RWPE1 (cell line): ENCODE results near the gene PDZD2.

Experiments used
- CTCF ChIA-PET: fragments of 350-600 bp; sonication (Branson Sonifier 250); formaldehyde crosslinking; extraction: SDS; loops from one replicate; lab custom pipeline; 2021; lab: Yijun Ruan, JAX
- POLR2A ChIA-PET: fragments of 400-600 bp; formaldehyde crosslinking; extraction: SDS; loops from one replicate; lab custom pipeline; 2020; ENCODE audit warnings: antibody characterized with exemption; ENCODE audit not compliant: low non-redundant PET; lab: Yijun Ruan, JAX
- DNase-seq: peaks from one replicate; pipeline ENCODE4 v3.0.0; 2012; ENCODE audit warnings: low spot score
- H3K27ac ChIP-seq: fragments of 450-650 bp; 2 replicates; pipeline ENCODE4 v1.5.1; 2017
- TF ChIP-seq, protein P1 (sequence below): fragments of 450-650 bp; conservative IDR thresholded peaks from 2 replicates; pipeline ENCODE4 v1.5.1; 2017; ENCODE audit warnings: low read depth, mild to moderate bottlenecking

PDZD2 gene

DNA sequence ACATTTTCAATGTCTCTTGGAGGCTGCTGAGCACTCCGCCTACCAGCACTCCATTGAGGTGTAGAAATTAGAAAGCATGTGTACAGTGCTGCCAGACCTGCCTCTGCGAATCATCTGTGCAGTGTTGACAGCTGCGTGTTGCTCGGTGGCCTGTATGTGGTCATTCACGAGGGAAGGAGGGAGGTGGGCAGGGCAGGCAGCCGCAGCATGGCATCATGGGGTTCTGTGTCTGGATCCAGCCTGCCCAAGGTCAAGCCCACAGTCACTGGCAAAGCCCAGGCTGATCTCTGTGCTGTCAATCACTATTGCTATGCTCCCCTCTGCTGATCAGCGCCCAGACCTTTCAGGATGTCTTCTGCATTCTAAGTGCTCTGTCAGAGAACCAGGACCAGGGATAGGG is 8.0 kb upstream of the PDZD2 start:
- TF ChIP-seq, protein P1, sequence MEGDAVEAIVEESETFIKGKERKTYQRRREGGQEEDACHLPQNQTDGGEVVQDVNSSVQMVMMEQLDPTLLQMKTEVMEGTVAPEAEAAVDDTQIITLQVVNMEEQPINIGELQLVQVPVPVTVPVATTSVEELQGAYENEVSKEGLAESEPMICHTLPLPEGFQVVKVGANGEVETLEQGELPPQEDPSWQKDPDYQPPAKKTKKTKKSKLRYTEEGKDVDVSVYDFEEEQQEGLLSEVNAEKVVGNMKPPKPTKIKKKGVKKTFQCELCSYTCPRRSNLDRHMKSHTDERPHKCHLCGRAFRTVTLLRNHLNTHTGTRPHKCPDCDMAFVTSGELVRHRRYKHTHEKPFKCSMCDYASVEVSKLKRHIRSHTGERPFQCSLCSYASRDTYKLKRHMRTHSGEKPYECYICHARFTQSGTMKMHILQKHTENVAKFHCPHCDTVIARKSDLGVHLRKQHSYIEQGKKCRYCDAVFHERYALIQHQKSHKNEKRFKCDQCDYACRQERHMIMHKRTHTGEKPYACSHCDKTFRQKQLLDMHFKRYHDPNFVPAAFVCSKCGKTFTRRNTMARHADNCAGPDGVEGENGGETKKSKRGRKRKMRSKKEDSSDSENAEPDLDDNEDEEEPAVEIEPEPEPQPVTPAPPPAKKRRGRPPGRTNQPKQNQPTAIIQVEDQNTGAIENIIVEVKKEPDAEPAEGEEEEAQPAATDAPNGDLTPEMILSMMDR: no peak
- ChIA-PET POLR2A (no interaction called here), CTCF (no interaction called here)
- no peak for DNase-seq
- H3K27ac ChIP-seq: no peak overlapping the region

DNA sequence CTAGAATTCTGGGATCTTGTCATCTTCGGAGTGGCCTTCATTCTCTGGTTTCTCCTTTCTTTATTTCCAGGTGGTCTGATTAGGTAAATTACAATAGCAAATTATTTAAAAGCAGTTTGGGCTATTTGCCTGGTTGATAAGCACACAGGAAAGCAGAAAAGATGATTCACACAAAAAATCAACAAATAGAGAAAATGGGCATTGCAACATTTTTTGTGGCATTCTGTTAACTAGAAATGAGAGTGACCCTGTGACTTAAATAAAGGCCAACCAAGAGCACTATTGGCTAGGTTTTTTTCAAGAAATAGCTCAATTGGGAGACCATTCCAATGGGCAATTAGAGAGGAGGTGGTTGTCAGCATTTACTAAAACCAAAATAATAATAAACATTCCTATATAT is 6.5 kb upstream of the PDZD2 start:
- no peak overlapping the region for H3K27ac ChIP-seq
- ChIA-PET CTCF (no interaction called here), POLR2A (no interaction called here)
- TF ChIP-seq, protein P1: no peak
- no peak for DNase-seq

DNA sequence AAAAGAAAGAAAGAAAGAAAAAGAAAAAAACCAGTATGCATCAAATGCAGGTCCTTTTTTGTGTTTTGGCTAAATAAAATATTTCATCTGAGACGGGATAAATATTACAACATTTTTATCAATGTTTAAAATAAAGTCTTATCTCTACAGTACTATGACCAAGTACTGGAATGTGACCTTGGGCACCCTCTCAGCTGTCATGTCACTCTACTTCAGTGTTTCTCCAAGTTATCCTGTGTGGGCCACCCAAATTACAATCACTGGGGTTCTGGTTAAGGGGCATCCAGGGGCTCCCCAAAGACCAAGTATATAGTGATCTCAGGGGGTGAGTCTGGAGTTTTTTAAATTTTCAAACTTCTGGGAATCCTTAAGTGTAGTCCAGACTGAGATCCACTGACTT is 3.5 kb upstream of the PDZD2 start:
- TF ChIP-seq, protein P1: no peak
- no peak for DNase-seq
- no peak overlapping the region for H3K27ac ChIP-seq
- CTCF ChIA-PET: interaction anchor here (0.6 kb wide), 1 partner anchor 282 kb away, joined by 3 read pairs; no protein-coding TSS in a partner anchor
- POLR2A ChIA-PET: no interaction called here

DNA sequence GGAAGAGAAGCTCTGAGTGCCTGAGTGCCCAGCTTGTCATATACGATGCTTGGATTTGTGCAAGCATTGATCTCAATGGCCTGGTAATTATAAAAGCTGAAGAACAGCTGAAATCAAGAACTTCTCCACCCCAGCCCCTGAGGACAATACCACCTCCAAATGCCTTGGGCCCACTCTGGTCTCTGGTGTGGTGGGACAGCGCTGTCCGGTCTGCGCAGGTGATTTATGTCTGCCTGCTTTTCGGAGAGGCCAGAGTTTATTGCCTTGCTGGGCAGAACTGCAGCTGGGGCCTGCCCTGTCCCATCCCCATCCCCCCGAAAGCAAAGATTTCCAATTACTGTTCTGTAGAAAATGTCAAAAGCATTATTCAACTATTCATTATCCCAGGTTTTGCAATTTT is 1.1 kb upstream of the PDZD2 start:
- ChIA-PET POLR2A (interaction anchor here (0.5 kb wide), 1 partner anchor 152 kb away, joined by 3 read pairs; no protein-coding TSS in a partner anchor), CTCF (interaction anchor here (0.6 to 1.0 kb wide), 4 partner anchors 20 to 131 kb away, joined by 3 to 4 read pairs (median 3); no protein-coding TSS in a partner anchor)
- H3K27ac ChIP-seq: no peak overlapping the region
- no peak for DNase-seq
- TF ChIP-seq, protein P1: no peak

DNA sequence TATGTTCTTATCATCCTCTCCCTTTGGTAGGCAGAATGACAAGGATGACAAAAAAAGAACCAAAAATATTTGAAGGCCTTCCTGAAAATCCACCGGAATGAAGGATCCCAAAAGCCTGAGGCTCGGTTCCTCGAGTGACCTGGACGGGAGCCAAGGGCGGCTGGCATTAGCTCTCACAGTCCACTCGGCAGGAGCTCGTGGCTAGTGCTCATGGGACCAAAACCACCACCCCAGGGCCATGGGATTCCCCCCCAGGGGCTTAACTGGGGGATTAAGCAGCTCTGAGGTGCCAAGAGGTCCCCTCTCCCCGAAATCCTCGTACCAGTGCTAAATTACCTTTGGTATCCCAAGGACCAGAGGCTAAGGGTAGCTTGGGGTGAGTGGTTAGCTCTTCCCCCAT is 586 bp upstream of the PDZD2 start:
- DNase-seq: no peak
- H3K27ac ChIP-seq: no peak overlapping the region
- TF ChIP-seq, protein P1: no peak
- POLR2A ChIA-PET: interaction anchor here (0.5 kb wide), 1 partner anchor 151 kb away, joined by 3 read pairs; no protein-coding TSS in a partner anchor
- CTCF ChIA-PET: interaction anchor here (0.6 to 1.4 kb wide), 6 partner anchors 20 to 171 kb away, joined by 3 to 6 read pairs (median 3); no protein-coding TSS in a partner anchor

DNA sequence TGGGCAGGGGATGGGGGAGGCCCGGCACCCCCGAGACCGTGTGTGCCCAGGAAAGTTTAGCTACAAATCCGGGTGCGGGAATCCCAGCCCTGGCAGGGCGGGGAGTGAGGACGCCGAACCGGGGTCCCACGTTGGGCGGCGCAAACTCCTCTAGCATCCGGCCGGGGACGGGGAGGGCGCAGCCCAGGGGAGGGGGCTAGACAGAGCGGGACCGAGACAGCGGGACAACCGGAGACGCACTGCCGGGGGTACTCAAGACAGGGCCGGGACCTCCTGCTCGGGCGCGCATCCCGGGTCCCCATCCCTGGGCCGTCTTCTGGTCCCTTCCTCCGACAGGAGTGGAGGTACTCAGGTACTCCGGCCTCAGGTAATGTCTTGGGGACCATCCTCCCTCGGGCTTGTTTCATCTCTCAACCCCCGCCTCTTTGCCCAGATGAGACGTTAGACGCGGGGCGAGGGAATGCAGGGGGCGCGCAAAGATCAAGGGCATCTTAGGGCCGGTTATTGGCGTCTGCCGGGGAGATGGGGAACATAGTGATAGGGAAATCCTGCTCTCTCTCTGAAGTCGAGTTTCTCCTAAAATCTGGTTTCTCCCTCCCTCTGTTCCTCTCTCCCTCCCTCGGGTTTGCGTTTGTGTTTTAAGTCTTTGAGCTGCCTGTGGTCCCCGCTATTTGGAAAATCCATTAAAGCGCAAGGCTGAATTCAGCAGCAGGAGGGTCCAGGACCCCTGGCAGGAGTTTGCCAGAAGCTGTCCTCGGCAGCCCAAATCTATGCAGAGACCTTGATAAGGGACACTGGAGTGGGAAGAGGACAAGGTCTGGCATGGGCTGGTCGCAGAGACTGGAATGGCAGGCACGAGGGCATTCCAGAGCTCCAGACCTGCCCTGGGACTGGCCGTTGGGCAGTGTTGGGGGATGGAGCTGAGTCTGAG is 815 bp downstream of the PDZD2 start:
- TF ChIP-seq, protein P1: peak; percentile 20; the same call in 1 of the 2 replicates
- CTCF ChIA-PET: interaction anchor here (0.6 to 1.4 kb wide), 6 partner anchors 10 to 1271 kb away, joined by 3 to 6 read pairs (median 3); no protein-coding TSS in a partner anchor
- DNase-seq: no peak
- H3K27ac ChIP-seq: no peak overlapping the region
- POLR2A ChIA-PET: no interaction called here
